HAP-1 (cell line): ENCODE measurements around the gene BTC.

Experiments used
- DNase-seq, 2 experiments: peaks; one replicate each; pipeline ENCODE4 v3.0.0-alpha.2; 2016 to 2020; ENCODE audit warnings: low spot score in 2 of 2
- H3K27me3 ChIP-seq: fragments of 250-450 bp; sonication (Bioruptor Pico); 2 replicates; pipeline ENCODE4 v1.5.1; 2020; ENCODE audit warnings: low read depth, mild to moderate bottlenecking, moderate library complexity
- H3K36me3 ChIP-seq: fragments of 250-450 bp; sonication (Bioruptor Pico); replicated peaks from 2 replicates; pipeline ENCODE4 v1.5.1; 2020; ENCODE audit warnings: mild to moderate bottlenecking
- H3K4me1 ChIP-seq: fragments of 250-450 bp; sonication (Bioruptor Pico); 2 replicates; pipeline ENCODE4 v1.5.1; 2020; ENCODE audit warnings: mild to moderate bottlenecking
- H3K4me3 ChIP-seq: fragments of 250-450 bp; sonication (Bioruptor Pico); 2 replicates; pipeline ENCODE4 v1.5.1; 2020; ENCODE audit warnings: mild to moderate bottlenecking, moderate library complexity
- H3K9me3 ChIP-seq: fragments of 250-450 bp; sonication (Bioruptor Pico); 2 replicates; pipeline ENCODE4 v1.5.1; 2020; ENCODE audit warnings: mild to moderate bottlenecking, moderate library complexity
- in situ Hi-C: fragments of 300-500 bp; cut with MboI; formaldehyde crosslinking; loops from 3 replicates; pipeline ENCODE4 v1.14.3; 2020; ENCODE audit warnings: low sequenced_read_pairs, inconsistent platforms, mixed read lengths

The BTC gene

GRCh38 chr4:74789518-74789917 is 4.8 kb downstream of the BTC start:
- no peak for DNase-seq
- in situ Hi-C loops, result no loop called here
- no peak overlapping the region for H3K4me3 ChIP-seq
- H3K9me3 ChIP-seq, result no peaks in the 10 kb centered on the region
- H3K4me1 ChIP-seq, result no peaks in the 10 kb centered on the region
- peaks cover 8% of the 10 kb centered on the region; the same call in 1 of the 2 replicates for H3K27me3 ChIP-seq
- no peaks in the 10 kb centered on the region for H3K36me3 ChIP-seq

- H3K4me1 ChIP-seq, result peaks cover 5% of the 10 kb centered on the region
- no peaks in the 10 kb centered on the region for H3K9me3 ChIP-seq
- H3K27me3 ChIP-seq, result peaks cover 6% of the 10 kb centered on the region; the same call in 1 of the 2 replicates
- no peak overlapping the region for H3K4me3 ChIP-seq
- in situ Hi-C loops, result no loop called here
- DNase-seq, result no peak
- no peaks in the 10 kb centered on the region for H3K36me3 ChIP-seq
These were observed 16.8 kb downstream of the BTC start for GRCh38 chr4:74777531-74777930.

DNA sequence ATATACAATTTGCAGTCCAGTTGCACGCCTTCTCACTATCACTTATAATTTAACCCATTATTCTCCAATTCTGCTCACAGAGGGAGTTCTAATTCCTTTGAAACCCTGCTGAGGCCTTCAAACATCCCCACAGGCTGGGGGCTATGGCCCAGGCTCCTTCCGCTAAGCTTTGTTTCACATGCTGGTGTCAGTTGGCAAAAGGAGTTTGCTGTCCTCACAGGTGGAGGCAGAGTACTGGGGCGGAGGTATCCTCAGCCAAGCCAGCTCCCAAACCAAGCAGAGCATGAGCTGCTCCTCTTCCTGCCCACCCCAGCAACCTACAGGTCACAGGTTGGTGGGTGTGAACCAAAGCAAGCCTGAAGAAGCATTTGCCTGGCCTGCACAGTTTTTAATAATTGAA is 21.5 kb downstream of the BTC start:
- H3K4me1 ChIP-seq, result no peaks in the 10 kb centered on the region; the same call in 1 of the 2 replicates
- in situ Hi-C loops, result no loop called here
- no peak for DNase-seq
- no peaks in the 10 kb centered on the region for H3K36me3 ChIP-seq
- no peak overlapping the region for H3K4me3 ChIP-seq
- no peaks in the 10 kb centered on the region for H3K9me3 ChIP-seq
- peaks cover 3% of the 10 kb centered on the region; the same call in 1 of the 2 replicates for H3K27me3 ChIP-seq

DNA sequence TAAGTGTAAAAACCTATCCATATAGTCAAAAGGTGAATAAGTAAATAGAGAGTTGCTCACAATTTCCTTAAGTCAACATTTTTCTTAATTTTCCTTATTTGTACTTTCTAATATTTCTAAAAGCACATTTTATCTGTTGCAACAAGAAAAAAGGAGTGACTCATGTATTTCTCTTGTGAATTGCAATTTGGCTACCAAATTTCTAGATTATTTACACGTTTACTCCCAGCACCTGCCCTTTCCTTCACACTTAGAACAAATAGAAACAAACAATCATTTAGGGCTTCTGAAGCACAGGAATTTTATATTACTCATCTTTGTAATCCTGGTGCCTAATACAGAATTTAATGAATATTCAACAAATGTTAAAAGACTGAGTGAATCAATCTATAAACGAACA is 22.2 kb downstream of the BTC start:
- no peaks in the 10 kb centered on the region for H3K36me3 ChIP-seq
- no peaks in the 10 kb centered on the region; the same call in 1 of the 2 replicates for H3K4me1 ChIP-seq
- DNase-seq, result no peak
- H3K4me3 ChIP-seq, result no peak overlapping the region
- H3K27me3 ChIP-seq, result peaks cover 2% of the 10 kb centered on the region; the same call in 1 of the 2 replicates
- no peaks in the 10 kb centered on the region for H3K9me3 ChIP-seq
- in situ Hi-C loops, result no loop called here

DNA sequence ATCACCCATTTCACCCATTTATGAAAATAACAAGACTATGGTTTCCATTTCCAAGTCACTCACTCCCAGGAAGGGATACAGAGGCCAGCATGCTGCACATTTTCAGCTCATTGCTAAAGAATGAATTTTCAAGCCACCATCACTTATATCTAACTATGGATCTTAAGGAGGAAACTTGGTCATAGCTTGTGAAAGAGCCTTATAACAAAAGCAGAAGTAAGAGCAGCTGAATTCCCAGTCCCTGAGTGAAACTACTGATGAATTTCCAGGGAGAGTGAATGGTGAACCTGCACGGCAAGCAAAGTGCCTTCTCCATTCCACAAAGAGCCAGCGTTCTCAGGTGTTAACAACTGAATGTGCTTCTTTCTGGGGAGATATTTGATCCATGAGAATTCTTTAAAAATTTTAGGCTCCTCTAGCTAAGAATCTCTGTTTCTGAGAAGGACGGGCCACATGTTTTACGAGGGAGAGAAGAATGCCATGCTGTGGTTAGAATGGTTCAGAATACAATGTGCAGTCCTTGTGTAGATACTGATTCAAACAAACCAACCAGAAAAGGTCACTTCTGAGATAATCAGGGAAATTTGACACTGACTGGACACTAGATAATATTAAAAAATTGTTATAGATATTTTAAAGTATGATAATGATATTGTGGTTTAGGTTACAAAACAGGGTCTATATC is 24.0 kb downstream of the BTC start:
- in situ Hi-C loops, result no loop called here
- H3K27me3 ChIP-seq, result no peaks in the 10 kb centered on the region; the same call in 1 of the 2 replicates
- DNase-seq, result no peak
- no peaks in the 10 kb centered on the region for H3K36me3 ChIP-seq
- no peaks in the 10 kb centered on the region; the same call in 1 of the 2 replicates for H3K4me1 ChIP-seq
- H3K9me3 ChIP-seq, result no peaks in the 10 kb centered on the region
- H3K4me3 ChIP-seq, result no peak overlapping the region

DNA sequence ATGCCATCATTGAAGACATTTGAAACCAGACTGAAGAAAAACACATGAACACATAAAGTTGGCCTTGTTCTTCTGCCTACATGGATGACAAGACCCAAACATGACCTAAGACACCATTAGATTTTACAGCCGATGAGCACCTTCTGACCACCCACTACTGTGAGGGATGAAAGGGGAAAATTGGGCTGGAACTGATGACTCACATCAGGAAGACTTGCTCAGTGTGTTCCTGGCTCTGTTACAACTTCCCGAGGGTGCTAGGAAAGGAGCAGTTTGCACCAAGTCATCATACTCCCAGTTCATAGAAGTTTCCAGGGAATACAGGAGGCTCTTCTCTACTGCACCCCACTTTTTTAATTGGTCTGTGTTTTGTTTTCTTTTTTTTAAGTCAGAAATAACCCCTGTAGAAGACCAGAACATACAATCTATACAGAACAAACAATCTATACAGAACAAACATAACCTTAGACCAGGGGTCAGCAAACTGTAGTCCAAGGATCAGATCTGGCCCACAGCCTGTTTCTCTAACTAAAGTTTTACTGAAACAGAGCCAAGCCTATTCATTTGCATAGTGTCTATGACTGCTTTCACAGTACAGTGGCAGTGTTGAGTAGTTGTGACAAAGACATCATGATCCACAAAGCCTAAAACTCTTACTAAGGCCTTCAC is 25.3 kb downstream of the BTC start:
- H3K4me3 ChIP-seq, result no peak overlapping the region
- in situ Hi-C loops, result no loop called here
- no peak for DNase-seq
- H3K27me3 ChIP-seq, result no peaks in the 10 kb centered on the region
- no peaks in the 10 kb centered on the region; the same call in 1 of the 2 replicates for H3K4me1 ChIP-seq
- no peaks in the 10 kb centered on the region for H3K36me3 ChIP-seq
- H3K9me3 ChIP-seq, result no peaks in the 10 kb centered on the region

- H3K27me3 ChIP-seq, result peaks cover 3% of the 10 kb centered on the region; the same call in 1 of the 2 replicates
- H3K36me3 ChIP-seq, result no peaks in the 10 kb centered on the region
- DNase-seq, result no peak
- H3K9me3 ChIP-seq, result no peaks in the 10 kb centered on the region
- H3K4me1 ChIP-seq, result no peaks in the 10 kb centered on the region
- no peak overlapping the region for H3K4me3 ChIP-seq
- in situ Hi-C loops, result no loop called here
These were observed 30.2 kb downstream of the BTC start for GRCh38 chr4:74764119-74764518.

DNA sequence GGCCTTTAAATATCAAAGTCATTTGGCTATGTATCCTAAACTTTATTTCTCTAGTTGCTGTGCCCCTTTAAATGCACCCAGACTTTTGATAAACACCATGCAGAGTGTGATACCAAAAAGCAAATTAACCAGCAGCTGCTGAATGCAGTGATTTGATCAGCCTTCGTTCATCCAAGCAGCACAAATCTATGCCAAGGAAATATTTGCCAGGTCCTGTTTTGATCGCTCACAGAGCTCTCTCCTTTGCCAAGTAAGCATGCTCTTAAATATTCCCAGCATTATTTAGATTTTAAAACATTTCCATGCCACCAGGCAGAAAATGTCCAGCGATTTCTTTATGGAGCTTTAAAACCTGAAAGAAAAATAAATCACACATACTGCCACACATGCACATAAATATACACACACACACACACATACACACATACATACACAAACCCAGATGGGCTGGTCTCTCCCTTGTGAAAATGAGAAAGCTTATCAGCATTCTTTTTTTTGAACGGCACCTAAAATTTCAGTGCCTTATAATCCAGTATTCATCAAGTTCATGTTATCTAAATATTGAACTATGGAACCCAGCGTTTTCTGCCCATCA is 35.7 kb downstream of the BTC start:
- in situ Hi-C loops, result no loop called here
- Histone ChIP-seq H3K9me3 (no peaks in the 10 kb centered on the region), H3K4me1 (no peaks in the 10 kb centered on the region), H3K36me3 (no peaks in the 10 kb centered on the region), H3K4me3 (no peak overlapping the region), H3K27me3 (peaks cover 17% of the 10 kb centered on the region)
- no peak for DNase-seq

GRCh38 chr4:74757136-74757535 is 37.2 kb downstream of the BTC start:
- H3K4me3 ChIP-seq, result no peak overlapping the region
- DNase-seq, result no peak
- H3K27me3 ChIP-seq, result peaks cover 24% of the 10 kb centered on the region
- H3K9me3 ChIP-seq, result no peaks in the 10 kb centered on the region
- no peaks in the 10 kb centered on the region for H3K4me1 ChIP-seq
- H3K36me3 ChIP-seq, result no peaks in the 10 kb centered on the region
- in situ Hi-C loops, result no loop called here

GRCh38 chr4:74755486-74755885 is 38.8 kb downstream of the BTC start:
- peaks cover 4% of the 10 kb centered on the region; the same call in 1 of the 2 replicates for H3K4me1 ChIP-seq
- peaks cover 21% of the 10 kb centered on the region for H3K27me3 ChIP-seq
- H3K4me3 ChIP-seq, result no peak overlapping the region
- in situ Hi-C loops, result no loop called here
- DNase-seq, result no peak
- H3K9me3 ChIP-seq, result no peaks in the 10 kb centered on the region
- no peaks in the 10 kb centered on the region for H3K36me3 ChIP-seq

DNA sequence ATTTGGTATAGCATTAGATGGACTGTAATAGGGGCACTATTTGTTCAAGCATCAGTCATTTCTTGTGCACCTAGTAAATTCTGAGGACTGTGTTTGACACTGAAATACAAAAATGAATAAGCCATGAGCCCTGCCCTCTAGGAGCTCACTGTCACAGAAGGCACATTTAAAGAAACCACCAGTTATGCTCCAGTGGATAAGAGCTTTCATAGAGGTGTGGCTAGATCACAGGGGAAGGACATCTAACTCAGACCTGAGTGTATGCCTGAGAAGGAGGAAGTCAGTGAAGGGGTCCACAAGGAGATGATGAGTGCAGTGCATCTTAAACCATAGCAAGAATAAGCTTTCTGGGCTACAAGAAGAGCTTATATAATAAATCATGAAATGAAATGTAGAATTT is 40.1 kb downstream of the BTC start:
- peaks cover 21% of the 10 kb centered on the region for H3K27me3 ChIP-seq
- no peak for DNase-seq
- in situ Hi-C loops, result no loop called here
- H3K36me3 ChIP-seq, result no peaks in the 10 kb centered on the region
- peaks cover 4% of the 10 kb centered on the region; the same call in 1 of the 2 replicates for H3K4me1 ChIP-seq
- no peak overlapping the region for H3K4me3 ChIP-seq
- H3K9me3 ChIP-seq, result no peaks in the 10 kb centered on the region

DNA sequence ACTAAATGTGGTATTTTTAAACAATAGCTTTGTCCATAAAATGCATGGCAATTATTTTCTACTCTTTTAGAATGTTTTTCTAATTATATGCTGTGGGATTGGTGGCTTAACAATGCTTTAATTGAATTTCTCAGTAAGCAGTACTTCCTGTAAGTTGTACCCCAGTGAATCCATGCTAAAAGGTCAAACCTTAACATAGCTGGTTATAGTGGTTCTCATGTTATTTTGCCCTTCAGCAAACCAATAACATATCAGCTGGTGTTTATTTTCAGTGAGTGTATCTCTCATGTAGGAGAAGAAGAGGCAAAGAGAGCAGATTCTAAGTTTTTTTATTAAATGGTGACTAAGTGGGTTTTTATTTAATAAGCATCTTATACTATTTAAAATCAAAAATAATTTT is 41.5 kb downstream of the BTC start:
- Histone ChIP-seq H3K4me1 (peaks cover 4% of the 10 kb centered on the region; the same call in 1 of the 2 replicates), H3K4me3 (no peak overlapping the region), H3K27me3 (peaks cover 21% of the 10 kb centered on the region), H3K9me3 (no peaks in the 10 kb centered on the region), H3K36me3 (no peaks in the 10 kb centered on the region)
- in situ Hi-C loops, result no loop called here
- DNase-seq, result no peak

- Histone ChIP-seq H3K9me3 (no peaks in the 10 kb centered on the region), H3K27me3 (peaks cover 21% of the 10 kb centered on the region), H3K4me3 (no peak overlapping the region), H3K36me3 (no peaks in the 10 kb centered on the region), H3K4me1 (peaks cover 4% of the 10 kb centered on the region; the same call in 1 of the 2 replicates)
- in situ Hi-C loops, result no loop called here
- DNase-seq, result peak in 1 of 2 experiments; percentile 65
These were observed 42.5 kb downstream of the BTC start for GRCh38 chr4:74751856-74752255.

GRCh38 chr4:74751247-74751646 is 43.1 kb downstream of the BTC start:
- in situ Hi-C loops, result no loop called here
- H3K4me1 ChIP-seq, result peaks cover 4% of the 10 kb centered on the region; the same call in 1 of the 2 replicates

More at GRCh38 chr4:74751247-74751646, 43.1 kb downstream of the BTC start:
- H3K36me3 ChIP-seq, result no peaks in the 10 kb centered on the region
- no peaks in the 10 kb centered on the region for H3K9me3 ChIP-seq
- no peak for DNase-seq
- H3K4me3 ChIP-seq, result no peak overlapping the region
- H3K27me3 ChIP-seq, result peaks cover 21% of the 10 kb centered on the region
